Left forelimb (tissue), 1 donor: ENCODE data around the gene SDS.

Source experiments
- DNase-seq: peaks from one replicate; pipeline ENCODE4 v3.0.0-alpha.2; 2018; ENCODE audit warnings: low spot score

Gene SDS

DNA sequence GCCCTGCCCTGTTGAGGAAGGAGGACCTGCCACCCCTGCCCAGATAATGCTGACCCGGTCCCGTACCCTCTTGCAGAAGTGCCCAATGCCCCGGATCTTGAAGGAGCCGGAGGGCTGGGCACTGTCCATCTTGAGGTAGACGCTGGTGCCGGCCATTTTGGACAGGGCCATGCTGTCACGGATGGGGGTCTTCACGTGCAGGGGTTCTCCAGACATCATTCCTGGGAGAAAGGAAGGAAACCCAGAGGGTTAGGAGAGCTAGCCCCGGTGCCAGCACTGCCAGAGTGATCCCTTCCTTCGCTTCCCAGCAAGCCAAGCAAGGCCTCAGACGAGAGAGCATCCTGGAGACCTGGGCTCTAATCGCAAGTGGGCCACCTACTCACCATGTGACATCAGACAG is 4.2 kb downstream of the SDS start:
- DNase-seq, result no peak

- no peak for DNase-seq
These were observed 5.1 kb downstream of the SDS start for GRCh38 chr12:113398346-113399290.

DNA sequence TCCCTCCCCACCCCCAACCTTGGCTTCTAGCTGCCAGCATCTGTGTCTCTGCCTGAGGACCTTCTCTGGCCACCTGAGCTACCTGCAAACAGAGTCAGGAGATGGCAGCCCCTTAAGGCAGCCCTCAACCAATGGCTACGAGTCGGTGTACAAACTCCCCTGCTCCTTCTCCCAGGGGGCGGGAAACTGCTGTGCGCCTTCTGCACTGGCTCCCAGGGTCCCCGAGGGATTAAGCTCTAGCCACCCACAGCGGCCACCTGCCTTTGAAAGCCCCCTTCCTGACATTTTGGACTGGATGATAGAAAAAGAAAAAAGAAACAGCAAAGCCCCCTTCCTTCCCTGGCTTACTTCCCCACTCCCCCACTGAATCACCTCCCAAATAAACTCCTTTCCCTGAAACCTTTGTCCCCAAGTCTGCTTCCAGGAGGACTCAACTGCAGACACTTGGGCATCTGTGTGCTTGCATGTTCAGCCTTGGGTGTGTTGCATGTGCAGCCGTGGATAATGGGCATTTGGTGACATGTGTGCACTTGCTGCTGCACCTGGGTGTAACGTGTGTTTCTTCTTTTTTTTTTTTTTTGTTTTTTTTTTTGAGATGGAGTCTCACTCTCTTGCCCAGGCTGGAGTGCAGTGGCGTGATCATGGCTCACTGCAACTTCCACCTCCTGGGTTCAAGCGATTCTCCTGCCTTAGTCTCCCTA is 6.0 kb downstream of the SDS start:
- no peak for DNase-seq

- DNase-seq, result no peak
These were observed 6.7 kb downstream of the SDS start for GRCh38 chr12:113396828-113397496.

DNA sequence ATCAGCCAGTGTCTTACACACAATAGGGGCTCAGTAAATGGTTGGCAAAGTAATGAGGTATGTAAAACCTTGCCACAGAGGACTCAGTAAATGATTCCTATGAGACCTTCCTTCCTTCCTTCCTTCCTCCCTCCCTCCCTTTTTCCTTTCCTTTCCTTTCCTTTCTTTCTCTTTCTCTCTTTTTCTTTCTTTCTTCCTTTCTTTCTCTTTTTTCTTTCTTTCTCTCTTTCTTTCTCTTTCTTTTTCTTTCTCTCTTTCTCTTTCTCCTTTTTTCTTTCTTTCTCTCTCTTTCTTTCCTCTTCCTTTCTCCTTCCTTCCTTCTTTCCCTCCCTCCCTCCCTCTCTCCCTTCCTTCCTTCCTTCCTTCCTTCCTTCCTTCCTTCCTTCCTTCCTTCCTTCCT is 7.5 kb downstream of the SDS start:
- no peak for DNase-seq

DNA sequence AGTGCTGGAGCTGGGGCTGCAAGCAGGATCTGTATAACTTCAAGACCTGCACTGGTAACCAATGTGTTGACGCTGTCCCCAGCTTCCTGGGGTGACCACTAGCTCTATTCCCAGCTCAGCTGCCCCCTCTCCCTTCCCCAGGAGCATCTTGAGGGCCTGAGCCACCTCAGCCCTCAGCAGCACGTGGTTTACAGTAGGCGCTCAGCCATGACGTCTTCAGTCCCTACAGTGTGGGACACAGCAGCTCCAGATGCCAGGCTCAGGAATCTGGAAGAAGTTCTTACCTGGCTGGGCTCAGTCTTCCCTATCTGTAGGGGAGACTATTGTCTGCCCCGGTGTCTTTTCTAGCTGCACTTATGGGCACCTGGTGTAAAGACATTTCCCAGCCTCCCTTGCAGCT is 8.6 kb downstream of the SDS start:
- no peak for DNase-seq

- DNase-seq, result no peak
These were observed 9.9 kb downstream of the SDS start for GRCh38 chr12:113393749-113394148.

GRCh38 chr12:113392988-113393579 is 10.6 kb downstream of the SDS start:
- no peak for DNase-seq

DNA sequence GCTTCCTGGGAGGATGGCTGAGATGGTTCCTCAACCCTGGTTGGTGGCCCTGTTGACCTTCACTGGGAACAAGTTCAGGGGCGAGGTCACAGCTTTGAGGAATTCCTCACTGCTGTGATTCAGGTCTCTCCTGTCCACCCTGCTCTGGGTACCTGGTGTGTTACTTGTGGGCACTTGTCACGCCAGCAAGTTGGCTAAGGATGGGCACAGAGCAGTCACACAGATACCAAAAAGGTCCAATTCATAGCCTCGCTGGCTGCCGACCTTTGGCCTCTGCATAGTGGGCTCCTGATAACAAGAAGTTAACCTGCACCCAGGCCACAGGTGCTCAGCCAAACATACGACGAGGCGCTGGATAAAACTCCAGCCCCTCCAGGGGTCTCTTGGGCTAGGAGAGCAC is 11.2 kb downstream of the SDS start:
- no peak for DNase-seq

- DNase-seq, result no peak
These were observed 11.9 kb downstream of the SDS start for GRCh38 chr12:113391650-113392337.

DNA sequence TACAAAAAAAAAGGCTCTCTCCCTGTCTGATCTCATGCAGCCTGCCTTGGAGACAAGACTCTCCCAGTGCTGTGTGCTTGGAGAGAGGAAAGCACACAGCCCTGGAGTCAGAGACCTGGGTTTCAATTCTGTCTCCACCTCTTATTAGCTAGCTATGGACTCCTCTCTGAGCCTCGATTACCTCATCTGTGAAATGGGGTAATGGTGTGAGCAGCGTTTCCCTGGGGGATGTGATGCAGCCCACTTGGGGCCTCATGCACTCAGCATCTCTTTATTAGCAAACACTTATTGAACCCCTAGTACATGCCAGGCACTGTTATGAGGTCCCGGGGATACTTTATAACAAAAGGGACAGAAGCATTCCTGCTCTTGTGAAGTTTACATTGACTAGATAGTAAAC is 12.5 kb downstream of the SDS start:
- DNase-seq, result no peak

GRCh38 chr12:113390064-113391043 is 13.3 kb downstream of the SDS start:
- DNase-seq, result no peak

GRCh38 chr12:113388351-113388750 is 15.3 kb downstream of the SDS start:
- no peak for DNase-seq

DNA sequence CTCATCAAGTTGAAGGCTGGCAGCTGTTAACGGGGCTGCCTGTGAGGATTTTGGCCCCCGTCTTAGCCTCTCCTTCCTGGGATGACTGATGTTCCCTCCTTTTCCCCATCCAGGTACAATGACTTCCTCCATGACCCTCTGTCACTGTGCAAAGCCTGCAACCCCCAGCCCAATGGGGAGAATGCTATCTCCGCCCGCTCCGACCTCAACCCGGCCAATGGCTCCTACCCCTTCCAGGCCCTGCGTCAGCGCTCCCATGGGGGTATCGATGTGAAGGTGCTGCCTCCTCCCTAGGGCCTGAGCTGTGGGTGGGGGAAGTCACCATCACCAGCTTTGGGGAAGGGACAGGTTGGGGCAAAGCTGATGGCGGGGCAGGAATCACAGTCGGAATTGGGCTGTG is 16.1 kb downstream of the SDS start:
- DNase-seq, result no peak

GRCh38 chr12:113386866-113387566 is 16.7 kb downstream of the SDS start:
- no peak for DNase-seq

- DNase-seq, result no peak
These were observed 18.3 kb downstream of the SDS start for GRCh38 chr12:113385282-113385882.

- no peak for DNase-seq
These were observed 18.9 kb downstream of the SDS start for GRCh38 chr12:113384778-113385177.

DNA sequence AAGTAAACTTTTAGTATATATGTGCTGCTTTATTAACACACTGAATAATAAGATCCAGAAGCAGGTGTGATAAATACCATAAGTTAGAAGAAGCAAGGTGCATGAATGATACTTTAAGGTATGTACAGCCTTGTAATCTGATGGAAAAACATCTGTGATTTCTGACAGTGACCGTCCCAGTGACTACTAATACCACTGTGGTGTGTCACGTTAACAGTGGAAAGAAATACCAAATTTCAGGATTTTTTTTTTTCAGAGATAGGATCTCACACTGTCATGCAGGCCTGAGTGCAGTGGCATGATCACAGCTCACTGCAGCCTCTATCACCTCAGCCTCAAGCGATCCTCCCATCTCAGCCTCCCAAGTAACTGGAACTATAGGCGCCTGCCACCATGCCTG is 21.5 kb downstream of the SDS start:
- DNase-seq, result no peak

DNA sequence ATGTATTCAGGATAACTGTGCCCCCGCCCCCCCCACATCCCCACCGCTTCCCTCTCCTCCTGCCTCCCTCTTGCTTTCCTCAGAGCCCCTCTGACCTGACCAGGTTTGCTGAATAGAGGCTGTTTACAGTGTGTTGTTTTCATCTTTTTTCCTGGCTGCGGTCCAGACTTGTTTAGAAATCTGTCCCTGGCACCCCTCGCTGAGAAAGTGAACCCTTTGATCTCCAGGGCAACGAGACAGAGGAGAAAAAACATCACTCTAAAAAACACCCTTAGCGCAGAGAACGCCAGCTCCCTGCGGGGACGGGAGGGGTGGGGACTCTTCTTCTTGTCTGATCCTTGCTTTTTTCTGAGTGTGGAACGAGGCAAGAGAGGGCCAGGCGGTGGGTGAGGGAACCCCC is 22.5 kb downstream of the SDS start:
- DNase-seq, result no peak

DNA sequence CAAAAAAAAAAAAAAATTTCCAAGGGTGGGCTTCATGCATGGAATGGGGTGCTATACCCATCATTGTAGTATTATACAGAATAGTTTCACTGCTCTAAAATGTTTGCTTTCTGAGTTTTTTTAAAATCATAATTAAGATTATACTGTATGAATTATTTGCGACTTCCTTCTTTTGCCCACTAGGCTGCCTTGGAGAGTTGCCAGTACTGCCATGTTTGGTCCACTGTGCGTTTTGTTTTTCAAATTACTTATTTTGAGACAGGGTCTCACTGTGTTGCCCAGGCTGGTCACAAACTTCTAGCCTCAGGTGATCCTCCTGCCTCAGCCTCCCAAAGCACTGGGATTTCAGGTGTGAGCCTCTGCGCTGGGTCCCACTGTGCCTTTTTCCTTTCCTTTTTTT is 25.4 kb downstream of the SDS start:
- DNase-seq, result no peak
